OCI-LY1 (cell line): Measurements from ENCODE around the gene SLC25A26.
A peak's percentile ranks its signal among the peaks of the same experiment; 100 is the strongest.

ENCODE experiments used
- H2AFZ ChIP-seq: fragments of 200-600 bp; sonication (generic), shearing (Covaris generic); 2 replicates; pipeline ENCODE4 v1.6.0; 2014; ENCODE audit warnings: antibody characterized with exemption, mild to moderate bottlenecking, low read length
- H3F3A ChIP-seq: fragments of 200-600 bp; sonication (generic), shearing (Covaris generic); 2 replicates; pipeline ENCODE4 v1.6.0; 2014; ENCODE audit warnings: mild to moderate bottlenecking, antibody characterized with exemption, low read length, moderate library complexity; ENCODE audit not compliant: insufficient read depth
- H3K27ac ChIP-seq: fragments of 200-600 bp; sonication (generic); 2 replicates; pipeline ENCODE4 v1.5.1; 2014; ENCODE audit warnings: low read length, mixed run types, mild to moderate bottlenecking, low read depth; ENCODE audit not compliant: poor library complexity, severe bottlenecking
- H3K27me3 ChIP-seq: fragments of 200-600 bp; sonication (generic); 2 replicates; pipeline ENCODE4 v1.6.0; 2014; ENCODE audit warnings: antibody characterized with exemption, mild to moderate bottlenecking, low read length, moderate library complexity; ENCODE audit not compliant: insufficient read depth
- H3K36me3 ChIP-seq: fragments of 200-600 bp; sonication (generic); 2 replicates; pipeline ENCODE4 v1.6.1; 2014; ENCODE audit warnings: mild to moderate bottlenecking, antibody characterized with exemption, low read length, moderate library complexity, mixed read lengths; ENCODE audit not compliant: insufficient read depth
- H3K4me1 ChIP-seq: fragments of 200-600 bp; sonication (generic); 2 replicates; pipeline ENCODE4 v1.5.1; 2014; ENCODE audit warnings: mild to moderate bottlenecking, low read length, moderate library complexity; ENCODE audit not compliant: insufficient read depth, severe bottlenecking
- H3K4me2 ChIP-seq: fragments of 200-600 bp; sonication (generic), shearing (Covaris generic); 2 replicates; pipeline ENCODE4 v1.6.1; 2014; ENCODE audit warnings: low read length
- H3K4me3 ChIP-seq: fragments of 200-600 bp; sonication (generic); 2 replicates; pipeline ENCODE4 v1.5.1; 2014; ENCODE audit warnings: low read length, low read depth, mild to moderate bottlenecking, mixed read lengths; ENCODE audit not compliant: poor library complexity, severe bottlenecking
- H3K79me2 ChIP-seq: fragments of 200-600 bp; shearing (Covaris generic); 2 replicates; pipeline ENCODE4 v1.6.1; 2016; ENCODE audit warnings: mixed run types, low read length, mixed read lengths; ENCODE audit not compliant: insufficient read depth
- H3K9ac ChIP-seq: fragments of 200-600 bp; sonication (generic), shearing (Covaris generic); 2 replicates; pipeline ENCODE4 v1.6.1; 2014; ENCODE audit warnings: mild to moderate bottlenecking, low read length, mixed read lengths
- H3K9me2 ChIP-seq: fragments of 200-600 bp; sonication (generic), shearing (Covaris generic); 2 replicates; pipeline ENCODE4 v1.6.1; 2014; ENCODE audit warnings: low read depth, mild to moderate bottlenecking, low read length, mixed read lengths
- H3K9me3 ChIP-seq: fragments of 200-600 bp; shearing (Covaris generic); 2 replicates; pipeline ENCODE4 v1.6.1; 2014; ENCODE audit warnings: low read length, mixed read lengths
- H4K20me1 ChIP-seq: fragments of 200-600 bp; sonication (generic), shearing (Covaris generic); 2 replicates; pipeline ENCODE4 v1.6.0; 2016; ENCODE audit warnings: mild to moderate bottlenecking, low read length; ENCODE audit not compliant: insufficient read depth
- CTCF ChIP-seq: fragments of 200-600 bp; sonication (generic), shearing (Covaris generic); IDR thresholded peaks from 2 replicates; pipeline ENCODE4 v1.5.1; 2017; ENCODE audit warnings: mild to moderate bottlenecking, antibody characterized with exemption, low read length, moderate library complexity, mixed read lengths
- EZH2 ChIP-seq: fragments of 200-600 bp; sonication (generic), shearing (Covaris generic); IDR thresholded peaks from 2 replicates; pipeline ENCODE4 v1.8.0; 2017; ENCODE audit warnings: borderline replicate concordance, mixed run types, mild to moderate bottlenecking, antibody characterized with exemption, low read length, moderate library complexity, mixed read lengths

SLC25A26 gene

GRCh38 chr3:66407611-66408218 lies 186.9 kb downstream of the SLC25A26 start:
- Histone ChIP-seq H3K9me2 (no peaks in the 10 kb centered on the region), H3K9me3 (no peaks in the 10 kb centered on the region), H3K9ac (no peak overlapping the region), H3K36me3 (no peaks in the 10 kb centered on the region), H3K4me1 (no peaks in the 10 kb centered on the region), H3K27me3 (no peaks in the 10 kb centered on the region), H3F3A (no peaks in the 10 kb centered on the region), H3K79me2 (no peaks in the 10 kb centered on the region), H3K27ac (no peak overlapping the region), H3K4me2 (no peak overlapping the region), H4K20me1 (no peaks in the 10 kb centered on the region), H3K4me3 (no peak overlapping the region), H2AFZ (no peak overlapping the region)
- TF ChIP-seq EZH2, result no peak
- TF ChIP-seq CTCF, result peak; percentile 89

- TF ChIP-seq CTCF (no peak), EZH2 (no peak)
- no peaks in the 10 kb centered on the region for H3K27me3 ChIP-seq
- no peaks in the 10 kb centered on the region for H3K4me1 ChIP-seq
- H2AFZ ChIP-seq, result no peak overlapping the region
- H3F3A ChIP-seq, result no peaks in the 10 kb centered on the region
- H3K36me3 ChIP-seq, result no peaks in the 10 kb centered on the region
- H3K9me3 ChIP-seq, result no peaks in the 10 kb centered on the region
- no peak overlapping the region for H3K9ac ChIP-seq
- no peak overlapping the region for H3K27ac ChIP-seq
- H3K9me2 ChIP-seq, result no peaks in the 10 kb centered on the region
- no peak overlapping the region for H3K4me2 ChIP-seq
- no peaks in the 10 kb centered on the region for H4K20me1 ChIP-seq
- no peak overlapping the region for H3K4me3 ChIP-seq
- H3K79me2 ChIP-seq, result no peaks in the 10 kb centered on the region
Observed at GRCh38 chr3:66409771-66410754, 189.3 kb downstream of the SLC25A26 start.

DNA sequence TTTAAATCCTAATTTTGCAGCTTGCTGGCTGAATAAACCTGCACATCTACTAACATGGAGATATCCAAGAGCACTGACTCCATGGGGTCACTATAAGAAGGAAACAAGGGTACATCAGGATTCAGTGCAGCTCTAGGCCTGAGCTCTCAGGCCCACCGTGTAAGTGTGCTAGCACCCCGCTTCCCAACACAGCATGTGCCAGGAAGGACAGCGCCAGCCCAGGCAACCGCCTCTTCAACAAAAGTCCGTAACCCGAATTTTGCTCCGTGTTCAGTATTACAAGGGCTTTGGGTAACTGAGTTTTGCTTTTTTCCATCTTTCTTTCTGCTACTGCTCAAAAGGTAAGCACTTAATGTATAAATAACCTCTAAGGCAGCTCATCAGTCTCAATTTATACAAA lies 190.2 kb downstream of the SLC25A26 start:
- Histone ChIP-seq H3K27ac (no peak overlapping the region), H4K20me1 (no peaks in the 10 kb centered on the region), H3K9me3 (no peaks in the 10 kb centered on the region), H3F3A (no peaks in the 10 kb centered on the region), H3K4me2 (no peak overlapping the region), H3K4me3 (no peak overlapping the region), H3K9me2 (no peaks in the 10 kb centered on the region), H3K4me1 (no peaks in the 10 kb centered on the region), H3K79me2 (no peaks in the 10 kb centered on the region), H2AFZ (no peak overlapping the region), H3K27me3 (no peaks in the 10 kb centered on the region), H3K9ac (no peak overlapping the region), H3K36me3 (no peaks in the 10 kb centered on the region)
- no peak for TF ChIP-seq CTCF
- no peak for TF ChIP-seq EZH2
